CD14-positive monocyte (primary cell): ENCODE data around the gene LPIN1. TPM values are rescaled to one million over a fixed set of nuclear protein-coding genes. Genes with fewer than 3 reads are reported as not detected.
A peak's percentile ranks its signal among the peaks of the same experiment; 100 is the strongest.

Source experiments
- DNase-seq, 3 donors: peaks; one replicate each; pipeline ENCODE4 v3.0.0-alpha.2; 2011 to 2022
- H2AFZ ChIP-seq: 2 replicates; pipeline ENCODE4 v1.6.0; 2012; ENCODE audit warnings: mild to moderate bottlenecking, low read depth, low read length, inconsistent platforms; ENCODE audit not compliant: insufficient read depth, poor library complexity, severe bottlenecking
- H3K27ac ChIP-seq, 2 donors: 1 replicate in 1 of 2; 2 replicates in 1 of 2; pipeline ENCODE4 v1.5.1; 2012 to 2013; ENCODE audit warnings: low read length in 2 of 2, control low read depth in 1 of 2, inconsistent platforms in 1 of 2, low read depth in 1 of 2, mild to moderate bottlenecking in 1 of 2
- H3K27me3 ChIP-seq, 2 donors: one replicate each; pipeline versions ENCODE4 v1.6.0 to v1.6.1; 2011 to 2013; ENCODE audit warnings: low read length in 2 of 2; ENCODE audit not compliant: control insufficient read depth in 2 of 2, insufficient read depth in 2 of 2
- H3K36me3 ChIP-seq, 2 donors: replicated peaks in 1 of 2; 1 replicate in 1 of 2; 2 replicates in 1 of 2; pipeline versions ENCODE4 v1.5.1 to v1.6.1; 2012 to 2013; ENCODE audit warnings: low read length in 2 of 2, control low read depth in 1 of 2, inconsistent platforms in 1 of 2, mild to moderate bottlenecking in 1 of 2; ENCODE audit not compliant: insufficient read depth in 2 of 2, control insufficient read depth in 1 of 2
- H3K4me1 ChIP-seq, 2 donors: 1 replicate in 1 of 2; 2 replicates in 1 of 2; pipeline versions ENCODE4 v1.5.1 to v1.6.1; 2012 to 2013; ENCODE audit warnings: low read length in 2 of 2, control low read depth in 1 of 2, inconsistent platforms in 1 of 2, mild to moderate bottlenecking in 1 of 2, moderate library complexity in 1 of 2; ENCODE audit not compliant: insufficient read depth in 2 of 2, control insufficient read depth in 1 of 2
- H3K4me2 ChIP-seq: replicated peaks from 2 replicates; pipeline ENCODE3; 2012; ENCODE audit warnings: low read length, moderate library complexity, mild to moderate bottlenecking; ENCODE audit not compliant: poor library complexity, severe bottlenecking; ENCODE audit errors: extremely low read depth
- H3K4me3 ChIP-seq, 3 experiments: fragments of 200-600 bp in 1 of 3; sonication (generic) in 1 of 3; replicated peaks in 1 of 3; 1 replicate in 2 of 3; 2 replicates in 1 of 3; pipeline ENCODE4 v1.5.1; 2011 to 2013; ENCODE audit warnings: low read length in 3 of 3, mild to moderate bottlenecking in 3 of 3, control low read depth in 2 of 3, low read depth in 2 of 3, inconsistent platforms in 1 of 3, moderate library complexity in 1 of 3
- H3K79me2 ChIP-seq: 2 replicates; pipeline ENCODE4 v1.6.0; 2012; ENCODE audit warnings: mild to moderate bottlenecking, control low read depth, inconsistent platforms, low read length, moderate library complexity; ENCODE audit not compliant: insufficient read depth
- H3K9ac ChIP-seq: 2 replicates; pipeline ENCODE4 v1.6.0; 2017; ENCODE audit warnings: low read length, mild to moderate bottlenecking; ENCODE audit not compliant: insufficient read depth, poor library complexity, severe bottlenecking
- H3K9me3 ChIP-seq, 2 donors: replicated peaks in 1 of 2; 1 replicate in 1 of 2; 2 replicates in 1 of 2; pipeline versions ENCODE4 v1.5.1 to v1.6.1; 2012 to 2013; ENCODE audit warnings: low read length in 2 of 2, control low read depth in 1 of 2; ENCODE audit not compliant: control insufficient read depth in 1 of 2, insufficient read depth in 1 of 2
- H4K20me1 ChIP-seq: 2 replicates; pipeline ENCODE4 v1.6.0; 2012; ENCODE audit warnings: mild to moderate bottlenecking, low read length, control low read depth, moderate library complexity; ENCODE audit not compliant: insufficient read depth
- H3K27ac Mint-ChIP-seq, 7 donors: one replicate each; pipeline ENCODE4 v1.8.0; 2020; ENCODE audit warnings: mild to moderate bottlenecking in 7 of 7, mixed read lengths in 7 of 7, moderate library complexity in 6 of 7, inconsistent platforms in 2 of 7
- H3K27me3 Mint-ChIP-seq, 3 donors: one replicate each; pipeline ENCODE4 v1.8.0; 2021 to 2022; ENCODE audit warnings: low read depth in 3 of 3, mild to moderate bottlenecking in 3 of 3, mixed read lengths in 3 of 3, moderate library complexity in 3 of 3, inconsistent platforms in 1 of 3
- H3K36me3 Mint-ChIP-seq, 2 donors: one replicate each; pipeline ENCODE4 v1.8.0; 2020; ENCODE audit warnings: mixed read lengths in 2 of 2, inconsistent platforms in 1 of 2, mild to moderate bottlenecking in 1 of 2
- H3K4me1 Mint-ChIP-seq: one replicate; pipeline ENCODE4 v1.8.0; 2020; ENCODE audit warnings: mild to moderate bottlenecking, mixed read lengths
- H3K4me3 Mint-ChIP-seq, 2 donors: one replicate each; pipeline ENCODE4 v1.8.0; 2020; ENCODE audit warnings: mild to moderate bottlenecking in 2 of 2, mixed read lengths in 2 of 2, moderate library complexity in 1 of 2
- H3K9me3 Mint-ChIP-seq, 7 donors: one replicate each; pipeline ENCODE4 v1.8.0; 2020 to 2022; ENCODE audit warnings: mixed read lengths in 7 of 7, mild to moderate bottlenecking in 6 of 7, moderate library complexity in 6 of 7, inconsistent platforms in 2 of 7
- whole genome bisulfite sequencing: methylation state at CpG from one replicate; pipeline ENCODE4 v1.1.5; 2013; ENCODE audit warnings: missing lambda C conversion rate; ENCODE audit not compliant: insufficient coverage; 5-methylcytosine and 5-hydroxymethylcytosine counted together
- intact Hi-C, 2 donors: fragments of 100-400 bp; cut with micrococcal nuclease; formaldehyde crosslinking; loops; one replicate each; pipeline versions ENCODE4 v1.15.0 to v1.15.1; 2023
- polyA plus RNA-seq, 3 donors: library from polyadenylated mRNA; depleted of rRNA in 1 of 3; unstranded in 2 of 3; stranded (reverse) in 1 of 3; fragments of 300-500 nt in 2 of 3; fragments of >200 nt in 1 of 3; fragmentation: Illumina TruSeq in 2 of 3; gene quantifications; 1 replicate in 2 of 3; 2 replicates in 1 of 3; pipeline ENCODE4 v1.2.3, GENCODE V29; 2012 to 2021
- TF ChIP-seq, protein P1 (sequence below): fragments of 200-600 bp; IDR thresholded peaks from one replicate; pipeline ENCODE4 v1.8.0; 2022; ENCODE audit warnings: antibody characterized with exemption, mild to moderate bottlenecking

The LPIN1 gene
- polyA plus RNA-seq, 3 donors = 1.8 to 17.6 (median 2.7) TPM

- peak overlapping the region; percentile 71 to 90 for H3K4me3 Mint-ChIP-seq
- WGBS = 52% methylated on average over 6 of the region's 8 CpGs
- H3K9ac ChIP-seq = no peak overlapping the region
Observed at GRCh38 chr2:11752906-11753305, 6.5 kb downstream of the LPIN1 start.

GRCh38 chr2:11753452-11753885 lies 7.0 kb downstream of the LPIN1 start:
- peak overlapping the region; percentile 75 to 93 (median 90) for H3K27ac Mint-ChIP-seq
- intact Hi-C loops = no loop called here

More at GRCh38 chr2:11752906-11753305, 6.5 kb downstream of the LPIN1 start:
- Histone ChIP-seq H4K20me1 (peaks cover 69% of the 10 kb centered on the region), H3K27ac (peak overlapping the region in 1 of 2 donors; percentile 68), H3K4me1 (peaks cover 37 to 45% of the 10 kb centered on the region in 2 donors), H2AFZ (no peak overlapping the region), H3K4me2 (peak overlapping the region; percentile 77), H3K9me3 (no peaks in the 10 kb centered on the region), H3K4me3 (peak overlapping the region in 1 of 3 experiments; percentile 68), H3K79me2 (peaks cover 78% of the 10 kb centered on the region), H3K36me3 (no peaks in the 10 kb centered on the region), H3K27me3 (no peaks in the 10 kb centered on the region)
- H3K4me1 Mint-ChIP-seq = peaks cover 57% of the 10 kb centered on the region
- H3K27me3 Mint-ChIP-seq = peaks cover 3 to 11% (median 11%) of the 10 kb centered on the region in 3 donors
- H3K27ac Mint-ChIP-seq = peak overlapping the region; percentile 13 to 91 (median 75)
- H3K9me3 Mint-ChIP-seq = no peaks in the 10 kb centered on the region
- H3K36me3 Mint-ChIP-seq = peaks cover 11% of the 10 kb centered on the region in 2 donors
- DNase-seq = no peak
- TF ChIP-seq, protein P1, sequence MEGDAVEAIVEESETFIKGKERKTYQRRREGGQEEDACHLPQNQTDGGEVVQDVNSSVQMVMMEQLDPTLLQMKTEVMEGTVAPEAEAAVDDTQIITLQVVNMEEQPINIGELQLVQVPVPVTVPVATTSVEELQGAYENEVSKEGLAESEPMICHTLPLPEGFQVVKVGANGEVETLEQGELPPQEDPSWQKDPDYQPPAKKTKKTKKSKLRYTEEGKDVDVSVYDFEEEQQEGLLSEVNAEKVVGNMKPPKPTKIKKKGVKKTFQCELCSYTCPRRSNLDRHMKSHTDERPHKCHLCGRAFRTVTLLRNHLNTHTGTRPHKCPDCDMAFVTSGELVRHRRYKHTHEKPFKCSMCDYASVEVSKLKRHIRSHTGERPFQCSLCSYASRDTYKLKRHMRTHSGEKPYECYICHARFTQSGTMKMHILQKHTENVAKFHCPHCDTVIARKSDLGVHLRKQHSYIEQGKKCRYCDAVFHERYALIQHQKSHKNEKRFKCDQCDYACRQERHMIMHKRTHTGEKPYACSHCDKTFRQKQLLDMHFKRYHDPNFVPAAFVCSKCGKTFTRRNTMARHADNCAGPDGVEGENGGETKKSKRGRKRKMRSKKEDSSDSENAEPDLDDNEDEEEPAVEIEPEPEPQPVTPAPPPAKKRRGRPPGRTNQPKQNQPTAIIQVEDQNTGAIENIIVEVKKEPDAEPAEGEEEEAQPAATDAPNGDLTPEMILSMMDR = no peak
- intact Hi-C loops = no loop called here

More at GRCh38 chr2:11753452-11753885, 7.0 kb downstream of the LPIN1 start:
- Histone ChIP-seq H3K4me3 (peak overlapping the region in 2 of 3 experiments; percentile 19 to 68), H3K27me3 (no peaks in the 10 kb centered on the region), H3K4me2 (peak overlapping the region; percentile 77), H2AFZ (peak overlapping the region; percentile 18), H3K4me1 (peaks cover 31 to 41% of the 10 kb centered on the region in 2 donors), H3K36me3 (no peaks in the 10 kb centered on the region), H3K9ac (peak overlapping the region; percentile 25), H4K20me1 (peaks cover 63% of the 10 kb centered on the region), H3K27ac (peak overlapping the region in 1 of 2 donors; percentile 68), H3K79me2 (peaks cover 77% of the 10 kb centered on the region), H3K9me3 (no peaks in the 10 kb centered on the region)
- Mint-ChIP-seq H3K36me3 (peaks cover 11 to 13% of the 10 kb centered on the region in 2 donors), H3K4me3 (peak overlapping the region; percentile 71 to 90), H3K4me1 (peaks cover 53% of the 10 kb centered on the region), H3K27me3 (peaks cover 3 to 7% (median 6%) of the 10 kb centered on the region in 3 donors), H3K9me3 (no peaks in the 10 kb centered on the region)
- peak; percentile 59 to 76 (median 75) for DNase-seq
- TF ChIP-seq, protein P1 = no peak
- WGBS = 0% methylated on average over 2 of the region's 5 CpGs
